ENCODE data around the gene FZD1.

The FZD1 gene

GRCh38 chr7:91264046-91264923 is at the start of gene FZD1:
Gene FZD1, plus strand, starts transcription at chr7:91264433. Its CDS starts 448 bp downstream, at chr7:91264881.
- peak; percentile 47 for DNase-seq

- no peak for DNase-seq
Measured at GRCh38 chr7:91226411-91226810, 37.8 kb upstream of the FZD1 start.

- no peak for DNase-seq
Measured at GRCh38 chr7:91228327-91228726, 35.9 kb upstream of the FZD1 start.

- no peak for DNase-seq
Measured at GRCh38 chr7:91228927-91229558, 35.2 kb upstream of the FZD1 start.

- no peak for DNase-seq
Measured at GRCh38 chr7:91230100-91230499, 34.1 kb upstream of the FZD1 start.

GRCh38 chr7:91230503-91230902 is 33.7 kb upstream of the FZD1 start:
- no peak for DNase-seq

GRCh38 chr7:91233212-91233611 is 31.0 kb upstream of the FZD1 start:
- DNase-seq = no peak

- no peak for DNase-seq
Measured at GRCh38 chr7:91235211-91235832, 28.9 kb upstream of the FZD1 start.

GRCh38 chr7:91239171-91239604 is 25.0 kb upstream of the FZD1 start:
- no peak for DNase-seq

- DNase-seq = no peak
Measured at GRCh38 chr7:91239772-91240171, 24.5 kb upstream of the FZD1 start.

- no peak for DNase-seq
Measured at GRCh38 chr7:91240376-91240941, 23.8 kb upstream of the FZD1 start.

- no peak for DNase-seq
Measured at GRCh38 chr7:91242097-91242844, 22.0 kb upstream of the FZD1 start.

GRCh38 chr7:91243591-91244301 is 20.5 kb upstream of the FZD1 start:
- no peak for DNase-seq

GRCh38 chr7:91247500-91247899 is 16.7 kb upstream of the FZD1 start:
- DNase-seq = no peak

- no peak for DNase-seq
Measured at GRCh38 chr7:91248996-91249395, 15.2 kb upstream of the FZD1 start.

- DNase-seq = no peak
Measured at GRCh38 chr7:91249506-91250233, 14.6 kb upstream of the FZD1 start.

- no peak for DNase-seq
Measured at GRCh38 chr7:91250706-91251105, 13.5 kb upstream of the FZD1 start.

GRCh38 chr7:91251877-91252276 is 12.4 kb upstream of the FZD1 start:
- no peak for DNase-seq

GRCh38 chr7:91263384-91264045 is 718 bp upstream of the FZD1 start:
- no peak for DNase-seq

- DNase-seq = no peak
Measured at GRCh38 chr7:91264924-91265681, 870 bp downstream of the FZD1 start.

All from CD4-positive, alpha-beta T cell treated with Interleukin-12 subunit alpha and Interleukin-12 subunit beta, for 1 hour (primary cell).